CD4-positive, alpha-beta T cell treated with Interleukin-6 at 100 ng/mL for 8 hours (primary cell): Measurements from ENCODE around the gene ITGB1.
"Not testable (repeated sequence)": the region's sequence is repeated elsewhere in the genome, so short reads cannot be mapped to it uniquely, and the experiment has no call there.

Source experiments
- DNase-seq: peaks from one replicate; pipeline ENCODE4 v3.0.0-alpha.2; 2020; ENCODE audit warnings: mixed read lengths, low spot score

The ITGB1 gene

GRCh38 chr10:32958085-32959005 lies at the start of gene ITGB1:
ITGB1 (minus strand) TSS chr10:32958230; CDS start chr10:32935558, 22,672 bp downstream.
- peak; percentile 79 for DNase-seq

GRCh38 chr10:33006342-33006887 lies 48.4 kb upstream of the ITGB1 start:
- no peak for DNase-seq

- peak; percentile 37 for DNase-seq
These were observed 47.6 kb upstream of the ITGB1 start for GRCh38 chr10:33005322-33006301.

GRCh38 chr10:33001908-33002492 lies 44.0 kb upstream of the ITGB1 start:
- DNase-seq, result no peak

- DNase-seq, result not testable (repeated sequence)
These were observed 40.1 kb upstream of the ITGB1 start for GRCh38 chr10:32998060-32998581.

- no peak for DNase-seq
These were observed 37.7 kb upstream of the ITGB1 start for GRCh38 chr10:32995751-32996150.

GRCh38 chr10:32995066-32995622 lies 37.1 kb upstream of the ITGB1 start:
- no peak for DNase-seq

GRCh38 chr10:32994632-32995031 lies 36.6 kb upstream of the ITGB1 start:
- DNase-seq, result not testable (repeated sequence)

GRCh38 chr10:32992310-32992709 lies 34.3 kb upstream of the ITGB1 start:
- DNase-seq, result not testable (repeated sequence)

- DNase-seq, result no peak
These were observed 32.8 kb upstream of the ITGB1 start for GRCh38 chr10:32990811-32991210.

- no peak for DNase-seq
These were observed 30.6 kb upstream of the ITGB1 start for GRCh38 chr10:32988604-32989003.

GRCh38 chr10:32987172-32987571 lies 29.1 kb upstream of the ITGB1 start:
- DNase-seq, result no peak

GRCh38 chr10:32985775-32986350 lies 27.8 kb upstream of the ITGB1 start:
- no peak for DNase-seq

- no peak for DNase-seq
These were observed 27.3 kb upstream of the ITGB1 start for GRCh38 chr10:32985341-32985764.

- no peak for DNase-seq
These were observed 26.1 kb upstream of the ITGB1 start for GRCh38 chr10:32984003-32984600.

GRCh38 chr10:32982911-32983909 lies 25.2 kb upstream of the ITGB1 start:
- no peak for DNase-seq

GRCh38 chr10:32982293-32982709 lies 24.3 kb upstream of the ITGB1 start:
- DNase-seq, result no peak

- DNase-seq, result no peak
These were observed 23.7 kb upstream of the ITGB1 start for GRCh38 chr10:32981760-32982159.
